ENCODE data around the gene LDHB. TPM values are rescaled to one million over a fixed set of nuclear protein-coding genes. Genes with fewer than 3 reads are reported as not detected.

Gene LDHB
- total RNA-seq (1,000 to 10,000 TPM; 1,099 to 3,071 (median 2,267) TPM), polyA plus RNA-seq (1,000 to 10,000 TPM; 1,100 to 2,070 TPM)
- long read RNA-seq, donor 1, transcript LDHB-203 (8 exons, 1,538 nt), result minor isoform, 5 of 2,931 reads
- long read RNA-seq, donor 1, transcript LDHB-201 (8 exons, 1,303 nt), result major isoform, 2,803 of 2,931 reads
- long read RNA-seq, donor 1, partial matches to known transcripts, result 55 of 2,931 reads
- long read RNA-seq, donor 1, other reads (novel, unspliced or antisense), result 60 of 2,931 reads
- long read RNA-seq, donor 2, transcript LDHB-203 (8 exons, 1,538 nt), result minor isoform, 13 of 7,050 reads
- long read RNA-seq, donor 2, transcript LDHB-201 (8 exons, 1,303 nt), result major isoform, 6,831 of 7,050 reads
- long read RNA-seq, donor 2, partial matches to known transcripts, result 108 of 7,050 reads
- long read RNA-seq, donor 2, other reads (novel, unspliced or antisense), result 94 of 7,050 reads
- long read RNA-seq, donor 3, transcript LDHB-201 (8 exons, 1,303 nt), result major isoform, 851 of 885 reads
- long read RNA-seq, donor 3, partial matches to known transcripts, result 22 of 885 reads
- long read RNA-seq, donor 3, other reads (novel, unspliced or antisense), result 8 of 885 reads

- Histone ChIP-seq H3K4me1 (peaks cover 0 to 44% (median 23%) of the 10 kb centered on the region in 12 donors), H3K36me3 (peaks cover 0 to 25% (median 22%) of the 10 kb centered on the region in 9 donors), H3K27ac (peak within 1 kb of the TSS; percentile 52 to 99 (median 94)), H3K27me3 (no peaks in the 10 kb centered on the region), H3K9me3 (no peaks in the 10 kb centered on the region), H3K4me3 (peak within 1 kb of the TSS; percentile 56 to 95 (median 82))
- TF ChIP-seq, protein P1, sequence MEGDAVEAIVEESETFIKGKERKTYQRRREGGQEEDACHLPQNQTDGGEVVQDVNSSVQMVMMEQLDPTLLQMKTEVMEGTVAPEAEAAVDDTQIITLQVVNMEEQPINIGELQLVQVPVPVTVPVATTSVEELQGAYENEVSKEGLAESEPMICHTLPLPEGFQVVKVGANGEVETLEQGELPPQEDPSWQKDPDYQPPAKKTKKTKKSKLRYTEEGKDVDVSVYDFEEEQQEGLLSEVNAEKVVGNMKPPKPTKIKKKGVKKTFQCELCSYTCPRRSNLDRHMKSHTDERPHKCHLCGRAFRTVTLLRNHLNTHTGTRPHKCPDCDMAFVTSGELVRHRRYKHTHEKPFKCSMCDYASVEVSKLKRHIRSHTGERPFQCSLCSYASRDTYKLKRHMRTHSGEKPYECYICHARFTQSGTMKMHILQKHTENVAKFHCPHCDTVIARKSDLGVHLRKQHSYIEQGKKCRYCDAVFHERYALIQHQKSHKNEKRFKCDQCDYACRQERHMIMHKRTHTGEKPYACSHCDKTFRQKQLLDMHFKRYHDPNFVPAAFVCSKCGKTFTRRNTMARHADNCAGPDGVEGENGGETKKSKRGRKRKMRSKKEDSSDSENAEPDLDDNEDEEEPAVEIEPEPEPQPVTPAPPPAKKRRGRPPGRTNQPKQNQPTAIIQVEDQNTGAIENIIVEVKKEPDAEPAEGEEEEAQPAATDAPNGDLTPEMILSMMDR (IDR thresholded peaks at IDR 0.05), result no peak
- peak; percentile 78 to 96 for TF ChIP-seq POLR2A (IDR thresholded peaks at IDR 0.05)
- peak; percentile 99 to 100 (median 99) for ATAC-seq
- intact Hi-C loops (cut with DNase I), result loop anchor here in 6 of 10 donors (5.0 to 10.0 kb wide), 4 partner anchors 133 to 163 kb away; partner anchors contain the start of genes GOLT1B (in 3 of the 6), RECQL (in 3 of the 6) and SPX (in 3 of the 6)
- 0% methylated on average over 19 to 41 of the region's 41 CpGs for WGBS, 4 donors
- DNase-seq, result peak; percentile 96 to 99 (median 97)
These were observed at the start of gene LDHB for GRCh38 chr12:21657326-21658077. LDHB (minus strand) TSS chr12:21657842; CDS start chr12:21654671, 3,171 bp downstream.

DNA sequence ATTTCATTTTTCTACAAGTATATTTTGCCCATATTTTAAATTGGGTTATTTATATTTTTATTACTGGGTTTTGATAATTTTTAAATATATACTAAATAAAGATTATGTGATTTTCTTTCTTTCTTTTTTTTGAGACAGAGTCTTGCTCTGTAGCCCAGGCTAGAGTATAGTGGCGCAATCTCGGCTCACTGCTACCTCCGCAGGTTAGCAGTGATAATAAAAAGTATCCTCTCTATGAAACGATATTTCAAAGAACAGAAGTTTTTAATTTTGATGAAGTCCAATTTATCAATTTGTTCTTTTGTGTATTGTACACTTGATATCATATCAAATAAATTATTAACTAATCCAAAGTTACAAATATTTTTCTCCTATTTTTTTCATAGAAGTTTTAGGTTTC, 47.2 kb upstream of the LDHB start:
- no peaks in the 10 kb centered on the region for H3K4me1 ChIP-seq
- ATAC-seq (no peak), DNase-seq (no peak)
- H3K27me3 ChIP-seq, result no peaks in the 10 kb centered on the region
- intact Hi-C loops (cut with DNase I), result loop anchor here in 3 of 10 donors (5.0 to 10.0 kb wide), 3 partner anchors 57 to 752 kb away; partner anchors contain the start of gene KCNJ8 (in 1 of the 3)
- H3K36me3 ChIP-seq, result no peaks in the 10 kb centered on the region
- H3K27ac ChIP-seq, result no peak overlapping the region
- TF ChIP-seq, protein P1 (IDR thresholded peaks at IDR 0.05), result no peak
- TF ChIP-seq POLR2A (IDR thresholded peaks at IDR 0.05), result no peak
- no peak overlapping the region for H3K4me3 ChIP-seq
- H3K9me3 ChIP-seq, result no peaks in the 10 kb centered on the region
- WGBS, 4 donors, result 95 to 98% (median 96%) methylated on average over 4 of the region's 4 CpGs

GRCh38 chr12:21699851-21700250, 42.2 kb upstream of the LDHB start:
- Histone ChIP-seq H3K4me1 (peaks cover 0 to 4% (median 0%) of the 10 kb centered on the region in 12 donors), H3K27me3 (no peaks in the 10 kb centered on the region), H3K4me3 (no peak overlapping the region), H3K36me3 (no peaks in the 10 kb centered on the region), H3K9me3 (no peaks in the 10 kb centered on the region), H3K27ac (no peak overlapping the region)
- TF ChIP-seq, protein P1 (IDR thresholded peaks at IDR 0.05), result no peak
- no peak for TF ChIP-seq POLR2A (IDR thresholded peaks at IDR 0.05)
- ATAC-seq (no peak), DNase-seq (no peak)
- intact Hi-C loops (cut with DNase I), result loop anchor here (2.0 to 10.0 kb wide), 9 partner anchors 75 to 757 kb away; partner anchors contain the start of gene KCNJ8 (in 1 of the 10)
